Measurements from ENCODE around the gene CCNY. TPM values are rescaled to one million over a fixed set of nuclear protein-coding genes. Genes with fewer than 3 reads are reported as not detected.

The CCNY gene
- total and polyA plus RNA-seq, 2 of the 4 experiments (the other 2 are of a cell fraction), result 38.0 to 131 TPM

- in situ Hi-C loops (cut with MboI; ENCODE audit: low sequenced_read_pairs), result no loop called here
- no CpG with 5 or more reads among the region's 3 CpGs for WGBS, 2 experiments (ENCODE audit: extremely low coverage in 2 of 2, insufficient read length in 1 of 2)
- peak; percentile 6; the same call in 1 of the 2 replicates for ATAC-seq (ENCODE audit: low read depth)
- no peak overlapping the region for H3K4ac ChIP-seq (ENCODE audit: low read depth, low read length)
- no peak overlapping the region for H4K8ac ChIP-seq (ENCODE audit: low read depth in 2 of 2, low read length in 2 of 2)
- H2BK15ac ChIP-seq (ENCODE audit: low read depth, low read length), result no peak overlapping the region
- peak overlapping the region; percentile 37; the same call in 1 of the 2 replicates for H3K4me2 ChIP-seq (ENCODE audit: low read depth, low read length)
- intact Hi-C loops (cut with micrococcal nuclease), result loop anchor here (2.0 to 5.0 kb wide), 3 partner anchors 20 to 126 kb away; partner anchors contain the start of gene CCNY
- no peak overlapping the region for H2BK20ac ChIP-seq (ENCODE audit: low read depth, low read length)
- no peak overlapping the region for H2AK5ac ChIP-seq (ENCODE audit: low read depth, low read length)
- no peak overlapping the region for H3K14ac ChIP-seq (replicated peaks; ENCODE audit: low read depth, low read length)
- H3K9me3 ChIP-seq (ENCODE audit: control insufficient read depth, insufficient read depth, low read length), result no peaks in the 10 kb centered on the region
- peaks cover 51 to 98% of the 10 kb centered on the region in 2 experiments for H3K79me1 ChIP-seq (ENCODE audit: low read depth in 1 of 2, low read length in 2 of 2)
- H4K5ac ChIP-seq (ENCODE audit: low read depth, low read length), result no peak overlapping the region
- H3K4me1 ChIP-seq (ENCODE audit: control insufficient read depth, insufficient read depth, low read length), result peaks cover 36% of the 10 kb centered on the region
- H2AK9ac ChIP-seq (replicated peaks; ENCODE audit: low read depth, low read length, poor library complexity), result no peak overlapping the region
- peak; percentile 34 for DNase-seq
- no peak overlapping the region for H3K9ac ChIP-seq (ENCODE audit: low read depth, low read length)
- 0 out of 2 replicates have a peak overlapping the region, but pooled peaks have one; percentile 36 for H3K23ac ChIP-seq (ENCODE audit: low read depth, low read length)
- no peak overlapping the region for H3K27ac ChIP-seq (ENCODE audit: insufficient read depth, low read length)
- H2BK120ac ChIP-seq (ENCODE audit: low read depth, low read length), result no peak overlapping the region
- peaks cover 96% of the 10 kb centered on the region for H4K20me1 ChIP-seq (ENCODE audit: insufficient read depth, low read length)
- H2AFZ ChIP-seq (replicated peaks; ENCODE audit: low read length, poor library complexity), result no peak overlapping the region
- CTCF ChIA-PET, result no interaction called here
- POLR2A ChIA-PET (ENCODE audit: unreplicated experiment), result interaction anchor here (0.6 kb wide), 1 partner anchor 45 kb away, joined by 3 read pairs; no protein-coding TSS in a partner anchor
- no peak overlapping the region for H4K91ac ChIP-seq (ENCODE audit: insufficient read depth, low read depth, low read length)
- dilution Hi-C loops (cut with HindIII; ENCODE audit: low sequenced_read_pairs, unreplicated experiment), result no loop called here
- no peak overlapping the region for H3K56ac ChIP-seq (ENCODE audit: extremely low read depth, insufficient read depth, low read length)
- H3K36me3 ChIP-seq (ENCODE audit: control insufficient read depth, insufficient read depth, low read length), result no peaks in the 10 kb centered on the region
- no peak overlapping the region for H3K4me3 ChIP-seq (ENCODE audit: insufficient read depth, low read depth, low read length)
- no TSS peak for BruUV-seq (replicated peaks)
- H3K9me1 ChIP-seq (ENCODE audit: insufficient read depth, low read length), result peaks cover 48% of the 10 kb centered on the region
- no peak overlapping the region for H2BK5ac ChIP-seq (ENCODE audit: low read depth, low read length, poor library complexity, severe bottlenecking)
- no peaks in the 10 kb centered on the region for H3K27me3 ChIP-seq (ENCODE audit: control insufficient read depth, insufficient read depth, low read length)
- no peak overlapping the region; the same call in 1 of the 2 replicates for H3K18ac ChIP-seq (ENCODE audit: low read depth, low read length)
- TF ChIP-seq MXI1 (IDR thresholded peaks at IDR 0.05; ENCODE audit: borderline replicate concordance, low read depth, low read length), result no peak
- TF ChIP-seq SMC3 (IDR thresholded peaks at IDR 0.05; ENCODE audit: low read depth, low read length), result no peak
- TF ChIP-seq CHD1 (IDR thresholded peaks at IDR 0.05; ENCODE audit: low read depth, low read length), result no peak
- no peak for TF ChIP-seq RAD21 (IDR thresholded peaks at IDR 0.05; ENCODE audit: low read length)
- no peak for TF ChIP-seq RCOR1 (IDR thresholded peaks at IDR 0.05; ENCODE audit: insufficient replicate concordance, low read length)
- no peak for TF ChIP-seq NFE2L2 (IDR thresholded peaks at IDR 0.05; ENCODE audit: low read depth, low read length)
- TF ChIP-seq ELK1 (IDR thresholded peaks at IDR 0.05; ENCODE audit: borderline replicate concordance, low read depth, low read length), result no peak
- no peak for TF ChIP-seq RFX5 (IDR thresholded peaks at IDR 0.05; ENCODE audit: low read depth, low read length)
- TF ChIP-seq POLR2A (IDR thresholded peaks at IDR 0.05; ENCODE audit: low read depth, low read length), result no peak
- TF ChIP-seq MAFK (IDR thresholded peaks at IDR 0.05; ENCODE audit: low read depth, low read length), result no peak
- no peak for TF ChIP-seq MAZ (IDR thresholded peaks at IDR 0.05; ENCODE audit: borderline replicate concordance, low read depth, low read length)
- no peak for TF ChIP-seq USF2 (IDR thresholded peaks at IDR 0.05; ENCODE audit: low read depth, low read length)
- TF ChIP-seq CEBPB (IDR thresholded peaks at IDR 0.05; ENCODE audit: low read depth, low read length), result no peak
- no peak for TF ChIP-seq FOS (IDR thresholded peaks at IDR 0.05; ENCODE audit: low read depth, low read length)
- no peak for TF ChIP-seq CTCF (conservative IDR thresholded peaks at IDR 0.05; ENCODE audit: low read depth, low read length)
These were observed 127.0 kb downstream of the CCNY start for GRCh38 chr10:35463105-35463867.
